Upper lobe of right lung (tissue), 1 donor: Measurements from ENCODE around the gene SERGEF. TPM values are rescaled to one million over a fixed set of nuclear protein-coding genes. Genes with fewer than 3 reads are reported as not detected.

ENCODE experiments used
- ATAC-seq: fragments of 200-7000 bp; cut with Tn5 transposase; one replicate; pipeline ENCODE4 v1.9.1; 2020; ENCODE audit warnings: mild to moderate bottlenecking, moderate library complexity
- DNase-seq: peaks from one replicate; pipeline ENCODE4 v3.0.0-alpha.2; 2020
- H3K27ac ChIP-seq: fragments of 200-600 bp; one replicate; pipeline ENCODE4 v1.8.0; 2022
- H3K27me3 ChIP-seq: fragments of 200-600 bp; one replicate; pipeline ENCODE4 v1.8.0; 2022; ENCODE audit warnings: mild to moderate bottlenecking
- H3K36me3 ChIP-seq: fragments of 200-600 bp; one replicate; pipeline ENCODE4 v1.8.0; 2022
- H3K4me1 ChIP-seq: fragments of 200-600 bp; one replicate; pipeline ENCODE4 v1.8.0; 2022
- H3K4me3 ChIP-seq: fragments of 200-600 bp; one replicate; pipeline ENCODE4 v1.8.0; 2022; ENCODE audit warnings: mild to moderate bottlenecking
- H3K9me3 ChIP-seq: fragments of 200-600 bp; one replicate; pipeline ENCODE4 v1.8.0; 2022
- CTCF ChIP-seq: fragments of 200-600 bp; IDR thresholded peaks from one replicate; pipeline ENCODE4 v1.8.0; 2022; ENCODE audit warnings: antibody characterized with exemption
- intact Hi-C: fragments of 100-400 bp; cut with DNase I; formaldehyde crosslinking; loops from one replicate; pipeline ENCODE4 v1.11.0; 2022
- total RNA-seq: library from RNA; stranded (reverse); fragmentation: NEBNext Ultra II Directional; extraction: Animal tissue kit (Norgen Biotek cat#: 25700); gene quantifications from one replicate; pipeline ENCODE4 v1.2.1, GENCODE V29; 2021
- donor health status: DM: no; HTN: yes; CAD: no; lungs with severe emphysema.

Gene SERGEF
- total RNA-seq, 1 donor from 2014 or later, result 37.6 TPM

DNA sequence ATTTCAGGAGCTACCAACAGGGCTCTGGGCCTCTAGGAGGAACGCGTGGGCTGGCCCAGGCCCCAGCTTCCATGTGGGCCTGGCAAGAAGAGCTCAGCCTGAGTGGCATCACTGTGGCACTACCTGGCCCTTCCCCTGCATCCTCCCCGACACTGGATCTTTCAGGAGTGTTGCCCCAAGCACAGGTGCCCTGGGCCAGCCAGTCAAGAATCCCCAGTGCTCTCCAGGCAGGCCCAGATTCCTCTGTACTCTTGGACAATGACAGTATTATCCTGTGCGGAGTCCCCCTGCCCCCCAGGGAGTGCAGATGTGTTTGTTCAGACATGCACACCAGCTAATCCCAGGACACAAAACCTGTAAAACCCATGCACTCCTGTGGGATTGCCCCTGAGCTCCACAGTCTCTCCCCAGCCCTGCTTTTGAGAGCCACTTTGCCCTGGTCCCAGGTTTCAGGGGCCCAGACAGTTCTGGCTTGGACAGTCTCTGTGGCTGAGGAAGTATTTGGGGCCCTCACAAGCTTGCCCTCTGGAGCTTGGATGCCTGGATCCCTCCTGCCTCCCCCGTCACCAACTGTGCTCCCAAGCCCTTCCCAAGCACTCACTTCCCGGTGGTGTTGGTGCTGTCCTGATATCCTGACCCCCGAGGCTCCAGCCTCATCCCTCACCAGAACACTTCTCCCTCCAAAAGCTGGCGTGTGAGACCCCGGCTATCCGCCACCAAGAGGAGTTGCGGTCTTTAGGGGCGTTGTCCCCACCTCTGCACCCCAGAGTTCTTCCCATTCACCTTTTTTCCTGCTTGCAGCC lies 238.4 kb downstream of the SERGEF start:
- H3K27me3 ChIP-seq, result no peaks in the 10 kb centered on the region
- H3K27ac ChIP-seq, result no peak overlapping the region
- H3K4me3 ChIP-seq, result no peak overlapping the region
- no peak for TF ChIP-seq CTCF
- no peaks in the 10 kb centered on the region for H3K36me3 ChIP-seq
- H3K9me3 ChIP-seq, result no peaks in the 10 kb centered on the region
- no peaks in the 10 kb centered on the region for H3K4me1 ChIP-seq
- DNase-seq, result peak; percentile 56
- intact Hi-C loops, result no loop called here
- no peak for ATAC-seq

DNA sequence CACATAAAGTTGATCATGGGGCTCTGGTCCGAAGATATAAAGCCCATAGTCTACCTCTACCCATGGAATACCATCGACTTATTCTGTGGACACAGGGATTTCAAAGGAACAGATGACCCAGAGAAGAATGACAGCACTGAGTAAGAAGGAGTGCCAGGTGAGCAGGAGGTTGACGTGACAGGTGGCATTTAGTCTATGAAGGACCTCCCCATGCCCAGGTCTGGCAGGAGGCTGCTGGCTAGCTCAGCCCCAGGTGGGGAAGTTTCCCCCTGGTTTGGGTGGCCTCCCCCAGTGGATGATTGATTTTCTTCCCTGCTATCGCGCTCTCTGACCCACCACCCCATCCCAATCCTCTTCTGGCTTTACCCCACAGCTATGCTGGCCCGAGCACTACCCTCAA lies 239.2 kb downstream of the SERGEF start:
- H3K27me3 ChIP-seq, result no peaks in the 10 kb centered on the region
- ATAC-seq, result no peak
- intact Hi-C loops, result no loop called here
- H3K4me1 ChIP-seq, result no peaks in the 10 kb centered on the region
- H3K36me3 ChIP-seq, result no peaks in the 10 kb centered on the region
- DNase-seq, result no peak
- no peaks in the 10 kb centered on the region for H3K9me3 ChIP-seq
- TF ChIP-seq CTCF, result no peak
- no peak overlapping the region for H3K4me3 ChIP-seq
- H3K27ac ChIP-seq, result no peak overlapping the region

DNA sequence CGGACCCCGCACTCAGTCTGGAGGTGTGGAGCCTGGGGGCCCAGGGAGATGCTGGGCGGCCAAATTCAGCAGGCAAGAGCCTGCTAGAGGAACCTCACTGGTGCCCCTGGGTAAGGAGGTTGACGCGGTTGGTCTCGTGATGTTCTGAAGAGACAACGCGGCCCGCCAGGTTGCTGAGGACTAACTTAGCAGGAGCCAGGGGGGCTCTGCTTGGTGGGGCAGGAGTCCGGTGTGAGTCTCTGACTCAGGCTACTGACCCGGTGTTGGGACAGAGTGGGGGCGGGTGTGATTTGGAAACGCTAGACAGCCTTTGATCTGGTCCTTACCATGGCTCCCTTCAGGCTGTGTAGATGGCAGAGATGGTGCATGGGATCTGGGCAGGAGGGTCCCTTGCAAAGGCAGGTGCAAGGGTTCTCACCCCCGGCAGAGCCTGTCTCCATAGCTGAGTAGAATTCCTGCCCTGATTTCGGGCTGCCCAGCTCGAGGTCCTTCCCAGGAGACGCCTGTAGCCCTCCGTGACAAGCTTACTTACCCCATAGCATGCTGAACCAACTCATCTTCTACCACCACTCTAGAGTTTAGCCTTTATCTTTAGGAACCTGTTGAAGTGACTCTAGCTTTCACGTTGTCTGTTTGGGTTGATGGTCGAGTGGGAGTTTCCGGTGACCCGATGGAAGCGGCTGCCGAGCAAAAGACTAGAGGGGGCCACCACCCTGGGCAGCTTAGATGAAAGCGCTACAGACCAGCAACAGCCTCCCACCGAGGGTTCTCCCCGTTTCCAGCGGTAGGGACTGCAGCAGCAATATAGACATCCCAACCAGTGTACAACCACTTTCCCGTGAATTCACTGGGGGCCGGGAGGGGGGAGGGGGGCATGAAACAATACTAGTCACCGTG lies 239.9 kb downstream of the SERGEF start:
- H3K36me3 ChIP-seq, result no peaks in the 10 kb centered on the region
- H3K4me3 ChIP-seq, result no peak overlapping the region
- DNase-seq (peak; percentile 58), ATAC-seq (no peak)
- H3K9me3 ChIP-seq, result no peaks in the 10 kb centered on the region
- H3K27ac ChIP-seq, result no peak overlapping the region
- H3K4me1 ChIP-seq, result no peaks in the 10 kb centered on the region
- no peak for TF ChIP-seq CTCF
- intact Hi-C loops, result no loop called here
- H3K27me3 ChIP-seq, result no peaks in the 10 kb centered on the region

GRCh38 chr11:17771841-17772401 lies 240.9 kb downstream of the SERGEF start:
- Histone ChIP-seq H3K36me3 (no peaks in the 10 kb centered on the region), H3K4me1 (no peaks in the 10 kb centered on the region), H3K4me3 (no peak overlapping the region), H3K27ac (no peak overlapping the region), H3K9me3 (no peaks in the 10 kb centered on the region), H3K27me3 (no peaks in the 10 kb centered on the region)
- intact Hi-C loops, result no loop called here
- DNase-seq (no peak), ATAC-seq (no peak)
- no peak for TF ChIP-seq CTCF

- H3K4me1 ChIP-seq, result no peaks in the 10 kb centered on the region
- H3K27me3 ChIP-seq, result no peaks in the 10 kb centered on the region
- no peak overlapping the region for H3K27ac ChIP-seq
- intact Hi-C loops, result no loop called here
- peak; percentile 46 for DNase-seq
- no peak for TF ChIP-seq CTCF
- no peaks in the 10 kb centered on the region for H3K9me3 ChIP-seq
- ATAC-seq, result no peak
- no peak overlapping the region for H3K4me3 ChIP-seq
- no peaks in the 10 kb centered on the region for H3K36me3 ChIP-seq
These were observed 241.4 kb downstream of the SERGEF start for GRCh38 chr11:17771415-17771814.
